Keratinocyte (primary cell): Measurements from ENCODE around the gene EIF4E2. TPM values are rescaled to one million over a fixed set of nuclear protein-coding genes. Genes with fewer than 3 reads are reported as not detected.

Experiments
- DNase-seq: peaks from one replicate; pipeline ENCODE4 v3.0.0-alpha.2; 2011; ENCODE audit warnings: low read depth, missing footprints, low spot score
- FAIRE-seq: peaks from 2 replicates; lab custom pipeline; 2011; peaks lifted over from hg19 to GRCh38; lab: Jason Lieb, UNC
- H2AFZ ChIP-seq: 2 replicates; pipeline ENCODE4 v1.6.0; 2012; ENCODE audit warnings: low read length, control low read depth, inconsistent platforms; ENCODE audit not compliant: control insufficient read depth
- H3K27ac ChIP-seq: 2 replicates; pipeline ENCODE4 v1.5.1; 2011; ENCODE audit warnings: low read length; ENCODE audit not compliant: control insufficient read depth, insufficient read depth
- H3K27me3 ChIP-seq: 3 replicates; pipeline ENCODE4 v1.6.0; 2011; ENCODE audit warnings: low read length; ENCODE audit not compliant: control insufficient read depth, insufficient read depth; ENCODE audit errors: extremely low read depth
- H3K36me3 ChIP-seq, 2 experiments: 2 replicates in 1 of 2; 3 replicates in 1 of 2; pipeline ENCODE4 v1.5.1; 2011; ENCODE audit warnings: low read length in 2 of 2, mild to moderate bottlenecking in 1 of 2; ENCODE audit not compliant: control insufficient read depth in 2 of 2, insufficient read depth in 2 of 2; ENCODE audit errors: extremely low read depth in 1 of 2
- H3K4me1 ChIP-seq: 3 replicates; pipeline ENCODE4 v1.5.1; 2011; ENCODE audit warnings: low read length; ENCODE audit not compliant: control insufficient read depth, insufficient read depth; ENCODE audit errors: extremely low read depth
- H3K4me2 ChIP-seq: 3 replicates; pipeline ENCODE4 v1.6.0; 2011; ENCODE audit warnings: low read depth, low read length; ENCODE audit not compliant: control insufficient read depth, insufficient read depth; ENCODE audit errors: extremely low read depth
- H3K4me3 ChIP-seq, 3 experiments: fragments of 200-600 bp in 1 of 3; sonication (generic) in 1 of 3; 2 replicates in 2 of 3; 3 replicates in 1 of 3; pipeline ENCODE4 v1.5.1; 2011 to 2016; ENCODE audit warnings: low read length in 3 of 3, mild to moderate bottlenecking in 3 of 3, control low read depth in 2 of 3, inconsistent platforms in 1 of 3, low read depth in 1 of 3, mixed read lengths in 1 of 3, mixed run types in 1 of 3, moderate library complexity in 1 of 3; ENCODE audit not compliant: control insufficient read depth in 2 of 3, insufficient read depth in 2 of 3; ENCODE audit errors: extremely low read depth in 1 of 3
- H3K79me2 ChIP-seq: 2 replicates; pipeline ENCODE4 v1.6.0; 2012; ENCODE audit warnings: low read length; ENCODE audit not compliant: control insufficient read depth, insufficient read depth
- H3K9ac ChIP-seq: 3 replicates; pipeline ENCODE4 v1.6.0; 2011; ENCODE audit warnings: low read length; ENCODE audit not compliant: control insufficient read depth, insufficient read depth; ENCODE audit errors: extremely low read depth
- H3K9me1 ChIP-seq: 3 replicates; pipeline ENCODE4 v1.6.0; 2011; ENCODE audit warnings: low read length; ENCODE audit not compliant: control insufficient read depth, insufficient read depth; ENCODE audit errors: extremely low read depth
- H3K9me3 ChIP-seq: 2 replicates; pipeline ENCODE4 v1.5.1; 2012; ENCODE audit warnings: low read depth, low read length; ENCODE audit not compliant: control insufficient read depth
- H4K20me1 ChIP-seq: 3 replicates; pipeline ENCODE4 v1.6.0; 2011; ENCODE audit warnings: low read length; ENCODE audit not compliant: control insufficient read depth, insufficient read depth; ENCODE audit errors: extremely low read depth
- EZH2 ChIP-seq: IDR thresholded peaks from one replicate; pipeline ENCODE4 v1.6.1; 2012; ENCODE audit warnings: inconsistent platforms, mild to moderate bottlenecking, low read length, moderate library complexity
- dilution Hi-C: fragments of 300-500 bp; cut with MboI; formaldehyde crosslinking; loops from one replicate; pipeline ENCODE4 v1.7.0; 2020; ENCODE audit warnings: low sequenced_read_pairs; ENCODE audit not compliant: extremely low pct_ligation_motif_present
- polyA plus RNA-seq, 5 experiments: library from polyadenylated mRNA; depleted of rRNA in 3 of 5; stranded (reverse) in 3 of 5; stranded (forward) in 1 of 5; unstranded in 1 of 5; fragments of >200 nt; gene quantifications; 1 replicate in 1 of 5; 2 replicates in 3 of 5; 3 replicates in 1 of 5; pipeline versions ENCODE4 v1.2.1 to v1.2.3, GENCODE V29; 2011 to 2012; ENCODE audit warnings: missing spikeins in 2 of 5, low read depth in 1 of 5, low replicate concordance in 1 of 5
- TF ChIP-seq, protein P1 (sequence below), 3 experiments: IDR thresholded peaks in 1 of 3; conservative IDR thresholded peaks in 1 of 3; optimal IDR thresholded peaks in 1 of 3; 2 replicates in 2 of 3; 3 replicates in 1 of 3; pipeline versions ENCODE3 to v1.5.1; 2011; ENCODE audit warnings: low read length in 3 of 3, mild to moderate bottlenecking in 3 of 3, moderate library complexity in 2 of 3, control low read depth in 1 of 3, inconsistent platforms in 1 of 3; ENCODE audit not compliant: insufficient read depth in 2 of 3; ENCODE audit errors: extremely low read depth in 1 of 3

The EIF4E2 gene
- polyA plus RNA-seq, 1 donor (not counting 4 experiments of a cell fraction or from before 2014, with no cell fraction given): 79.2 TPM

- Histone ChIP-seq H4K20me1 (peaks cover 8% of the 10 kb centered on the region), H2AFZ (no peak overlapping the region), H3K36me3 (peaks cover 0 to 8% of the 10 kb centered on the region in 2 experiments), H3K27me3 (no peaks in the 10 kb centered on the region), H3K27ac (no peak overlapping the region), H3K4me3 (no peak overlapping the region), H3K9ac (no peak overlapping the region), H3K9me1 (no peaks in the 10 kb centered on the region), H3K4me2 (no peak overlapping the region), H3K9me3 (no peaks in the 10 kb centered on the region), H3K4me1 (peaks cover 3% of the 10 kb centered on the region), H3K79me2 (peaks cover 5% of the 10 kb centered on the region)
- TF ChIP-seq EZH2: no peak
- TF ChIP-seq, protein P1, sequence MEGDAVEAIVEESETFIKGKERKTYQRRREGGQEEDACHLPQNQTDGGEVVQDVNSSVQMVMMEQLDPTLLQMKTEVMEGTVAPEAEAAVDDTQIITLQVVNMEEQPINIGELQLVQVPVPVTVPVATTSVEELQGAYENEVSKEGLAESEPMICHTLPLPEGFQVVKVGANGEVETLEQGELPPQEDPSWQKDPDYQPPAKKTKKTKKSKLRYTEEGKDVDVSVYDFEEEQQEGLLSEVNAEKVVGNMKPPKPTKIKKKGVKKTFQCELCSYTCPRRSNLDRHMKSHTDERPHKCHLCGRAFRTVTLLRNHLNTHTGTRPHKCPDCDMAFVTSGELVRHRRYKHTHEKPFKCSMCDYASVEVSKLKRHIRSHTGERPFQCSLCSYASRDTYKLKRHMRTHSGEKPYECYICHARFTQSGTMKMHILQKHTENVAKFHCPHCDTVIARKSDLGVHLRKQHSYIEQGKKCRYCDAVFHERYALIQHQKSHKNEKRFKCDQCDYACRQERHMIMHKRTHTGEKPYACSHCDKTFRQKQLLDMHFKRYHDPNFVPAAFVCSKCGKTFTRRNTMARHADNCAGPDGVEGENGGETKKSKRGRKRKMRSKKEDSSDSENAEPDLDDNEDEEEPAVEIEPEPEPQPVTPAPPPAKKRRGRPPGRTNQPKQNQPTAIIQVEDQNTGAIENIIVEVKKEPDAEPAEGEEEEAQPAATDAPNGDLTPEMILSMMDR (optimal IDR thresholded peaks at IDR 0.05 in 1 of 3, IDR thresholded peaks at IDR 0.05 in 1 of 3, conservative IDR thresholded peaks at IDR 0.05 in 1 of 3; ENCODE audit: extremely low read depth in 1 of 3, insufficient read depth in 2 of 3, low read length in 3 of 3): no peak
- DNase-seq (no peak), FAIRE-seq (no peak)
- dilution Hi-C loops: no loop called here
These were observed 7.6 kb upstream of the EIF4E2 start for GRCh38 chr2:232542715-232543467.

DNA sequence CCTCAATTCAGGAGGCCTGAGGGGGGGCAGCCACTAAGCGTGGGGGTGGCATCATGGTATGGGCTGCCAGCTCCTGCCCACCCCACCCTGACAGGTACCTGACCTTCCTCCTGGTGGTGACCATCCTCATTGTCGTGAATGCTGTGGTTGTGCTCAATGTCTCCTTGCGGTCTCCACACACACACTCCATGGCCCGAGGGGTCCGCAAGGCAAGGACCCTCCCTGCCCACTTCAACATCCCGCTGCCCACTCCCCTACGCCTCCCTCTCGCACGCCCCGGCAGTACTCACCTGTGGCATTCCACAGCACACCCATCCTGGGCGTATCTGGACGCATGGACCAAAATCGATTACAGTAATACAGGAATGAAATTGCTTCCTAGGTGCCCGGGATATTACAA, 7.0 kb upstream of the EIF4E2 start:
- Histone ChIP-seq H3K9ac (no peak overlapping the region), H3K79me2 (peaks cover 9% of the 10 kb centered on the region), H3K9me3 (no peaks in the 10 kb centered on the region), H3K9me1 (no peaks in the 10 kb centered on the region), H3K27me3 (no peaks in the 10 kb centered on the region), H3K4me2 (no peak overlapping the region), H2AFZ (no peak overlapping the region), H3K36me3 (peaks cover 0 to 8% of the 10 kb centered on the region in 2 experiments), H3K4me1 (peaks cover 3% of the 10 kb centered on the region), H3K27ac (no peak overlapping the region), H4K20me1 (peaks cover 8% of the 10 kb centered on the region), H3K4me3 (no peak overlapping the region)
- FAIRE-seq: no peak
- TF ChIP-seq, protein P1 (optimal IDR thresholded peaks at IDR 0.05 in 1 of 3, IDR thresholded peaks at IDR 0.05 in 1 of 3, conservative IDR thresholded peaks at IDR 0.05 in 1 of 3; ENCODE audit: extremely low read depth in 1 of 3, insufficient read depth in 2 of 3, low read length in 3 of 3): no peak
- no peak for TF ChIP-seq EZH2
- no peak for DNase-seq
- dilution Hi-C loops: no loop called here
